Daoy (cell line): ENCODE measurements around the gene PCBP3. TPM values are rescaled to one million over a fixed set of nuclear protein-coding genes. Genes with fewer than 3 reads are reported as not detected.
"Not testable (repeated sequence)": the region's sequence is repeated elsewhere in the genome, so short reads cannot be mapped to it uniquely, and the experiment has no call there.

ENCODE experiments used
- DNase-seq: peaks from one replicate; pipeline ENCODE4 v3.0.0-alpha.2; 2015; ENCODE audit warnings: low read depth
- total RNA-seq: library from RNA; depleted of rRNA; stranded (reverse); fragments of >200 nt; shearing (Covaris generic); gene quantifications from 2 replicates; pipeline ENCODE4 v1.2.3, GENCODE V29; 2014

The PCBP3 gene
- total RNA-seq, 1 experiment from 2014 or later, result 2.1 TPM

GRCh38 chr21:45962531-45963231 lies 319.2 kb downstream of the PCBP3 start:
- DNase-seq, result no peak

DNA sequence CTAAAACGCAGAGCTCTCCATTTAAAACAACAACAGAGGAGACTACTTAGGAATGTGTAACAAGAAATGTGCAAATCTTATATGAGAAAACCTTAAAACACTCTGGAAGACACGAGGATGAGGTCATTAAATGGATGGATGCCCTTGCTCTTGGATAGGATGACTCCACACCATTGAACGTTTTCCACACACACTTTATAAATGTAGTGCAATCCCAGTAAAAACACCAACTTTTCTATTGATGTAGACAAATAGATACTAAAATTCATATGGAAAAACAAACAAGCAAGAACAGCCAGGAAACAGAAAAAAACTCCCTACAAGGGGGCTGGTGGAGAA lies 319.7 kb downstream of the PCBP3 start:
- no peak for DNase-seq

DNA sequence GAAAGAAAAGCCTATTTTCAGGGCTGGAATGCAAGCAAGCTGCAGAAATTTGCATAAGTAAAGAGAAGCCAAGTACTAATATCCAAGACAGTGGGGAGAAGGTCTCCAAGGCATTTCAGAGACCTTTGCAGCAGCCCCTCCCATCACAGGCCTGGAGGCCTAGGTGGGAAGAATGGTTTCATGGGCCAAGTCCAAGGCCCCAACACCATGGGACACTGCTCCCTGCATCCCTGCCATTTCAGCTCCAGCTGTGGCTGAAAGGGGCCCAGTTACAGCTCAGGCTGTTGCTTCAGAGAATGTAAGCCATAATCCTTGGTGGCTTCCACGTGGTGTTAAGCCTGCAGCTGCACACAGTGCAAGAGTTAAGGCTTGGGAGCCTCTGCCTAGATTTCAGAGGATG lies 321.1 kb downstream of the PCBP3 start:
- no peak for DNase-seq

GRCh38 chr21:45965084-45965809 lies 321.7 kb downstream of the PCBP3 start:
- DNase-seq, result no peak

- DNase-seq, result no peak
Observed at GRCh38 chr21:45966791-45967394, 323.4 kb downstream of the PCBP3 start.

- DNase-seq, result no peak
Observed at GRCh38 chr21:45969921-45970673, 326.6 kb downstream of the PCBP3 start.

- DNase-seq, result peak; percentile 80
Observed at GRCh38 chr21:45970674-45971615, 327.4 kb downstream of the PCBP3 start.

DNA sequence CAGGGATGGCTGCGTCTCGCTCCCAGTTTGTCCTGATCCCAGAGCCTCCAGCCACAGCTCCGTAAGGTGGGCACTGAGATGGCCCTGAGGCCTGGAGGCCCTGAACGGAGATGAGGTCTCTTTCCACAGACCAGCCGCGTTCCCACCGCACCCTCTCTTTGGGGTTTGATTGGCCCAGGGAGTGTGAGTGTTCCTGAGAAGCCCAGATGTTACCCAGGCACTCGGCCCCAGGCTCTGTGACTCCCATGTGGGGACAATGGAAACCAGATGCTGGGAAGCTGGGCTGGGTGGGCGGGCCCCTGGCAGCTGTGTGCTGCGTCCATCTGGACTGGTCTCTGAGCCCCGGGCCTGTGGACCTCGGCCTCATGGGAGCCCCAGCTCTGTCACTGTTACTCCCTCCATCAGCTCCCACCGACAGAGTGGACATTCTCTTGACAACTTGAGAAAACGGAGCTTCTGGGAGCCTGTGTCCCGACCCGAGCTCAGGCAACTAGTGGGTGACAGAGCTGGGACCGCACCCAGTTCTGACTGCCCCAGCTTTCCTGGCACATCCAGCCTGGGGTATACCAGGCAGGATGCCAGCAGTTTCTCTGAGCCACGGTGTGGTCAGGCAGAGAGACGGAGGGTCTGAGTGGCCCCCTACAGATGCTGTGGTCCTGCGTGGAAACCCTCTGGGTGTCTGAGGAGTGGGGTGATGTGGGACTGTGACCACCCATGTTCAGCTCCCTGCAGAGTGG lies 328.3 kb downstream of the PCBP3 start:
- DNase-seq, result peak; percentile 79

GRCh38 chr21:45972353-45972715 lies 328.8 kb downstream of the PCBP3 start:
- peak; percentile 52 for DNase-seq

- DNase-seq, result peak; percentile 89
Observed at GRCh38 chr21:45972716-45973474, 329.4 kb downstream of the PCBP3 start.

DNA sequence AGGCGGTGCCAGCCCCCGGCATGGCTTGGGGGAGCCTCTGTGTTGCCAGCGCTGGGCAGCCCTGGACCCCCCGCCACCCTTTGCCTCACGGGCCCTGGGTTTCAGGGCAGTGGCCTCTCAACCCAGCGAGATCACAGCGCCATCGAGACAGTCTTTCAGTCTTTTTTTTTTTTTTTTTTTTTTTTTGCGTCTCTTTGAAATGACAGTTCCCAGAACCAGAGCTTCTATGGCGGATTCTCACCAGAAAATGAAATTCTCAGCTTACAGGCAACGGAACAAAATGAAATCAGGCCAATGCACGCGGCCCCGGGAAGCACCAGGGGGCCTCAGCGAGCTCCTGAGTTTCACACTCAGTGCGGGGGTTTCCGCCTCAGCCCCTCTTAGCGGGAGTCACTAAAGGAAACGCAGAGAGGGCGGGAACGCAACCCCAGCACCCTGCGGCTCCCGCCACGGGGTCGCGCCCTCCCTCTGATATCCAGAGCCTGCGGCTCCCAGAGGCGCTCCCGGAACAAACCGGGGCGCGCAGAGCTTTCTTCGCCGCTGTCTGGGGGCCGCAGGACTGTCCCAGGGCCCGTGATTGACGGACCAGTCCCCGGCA lies 330.0 kb downstream of the PCBP3 start:
- peak; percentile 94 for DNase-seq

DNA sequence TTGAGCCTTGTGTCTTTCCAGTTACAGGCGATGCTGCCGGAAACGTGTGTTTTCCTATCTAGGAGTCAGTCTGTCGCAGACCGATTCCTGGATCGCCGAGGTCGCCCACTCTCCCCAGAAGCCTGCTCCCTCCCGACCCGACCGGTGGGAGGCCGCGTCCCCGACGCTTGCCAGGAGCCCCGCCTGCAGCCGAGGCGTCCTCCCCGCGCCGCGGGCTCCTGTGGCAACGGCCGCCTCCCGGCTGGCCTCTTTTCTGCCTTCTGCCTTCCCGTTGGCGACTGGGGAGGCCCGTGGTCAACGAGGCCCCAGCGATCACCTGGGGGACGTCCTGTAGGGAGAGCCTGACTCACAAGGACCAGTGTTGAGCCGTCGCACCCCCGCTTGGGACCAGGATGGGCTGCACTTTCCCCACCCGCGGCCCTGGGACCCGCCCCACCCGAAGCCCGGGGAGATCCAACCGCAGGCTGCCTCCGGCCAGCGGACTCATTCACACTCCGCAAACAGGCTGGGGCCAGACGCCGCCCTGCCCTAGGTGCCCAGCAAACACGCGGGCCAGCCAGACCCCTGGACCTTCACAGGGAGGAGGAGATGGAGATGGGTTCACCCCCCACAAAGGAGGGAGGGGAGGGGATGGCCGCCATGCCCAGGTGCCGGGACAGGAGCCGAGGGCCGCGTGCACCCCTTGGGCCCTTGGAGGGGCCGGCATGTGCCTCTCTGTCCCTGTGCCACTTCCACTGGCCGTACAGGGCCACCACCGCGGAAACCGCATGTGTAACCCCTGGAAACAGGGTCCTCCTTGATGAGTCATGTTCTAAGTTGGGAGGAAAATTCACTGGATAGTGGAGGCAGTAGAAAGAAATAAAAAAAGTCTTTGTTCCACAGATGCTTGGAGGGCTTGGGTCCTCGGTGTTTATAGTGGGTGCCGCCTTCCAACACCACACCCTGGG lies 330.8 kb downstream of the PCBP3 start:
- DNase-seq, result peak; percentile 86

DNA sequence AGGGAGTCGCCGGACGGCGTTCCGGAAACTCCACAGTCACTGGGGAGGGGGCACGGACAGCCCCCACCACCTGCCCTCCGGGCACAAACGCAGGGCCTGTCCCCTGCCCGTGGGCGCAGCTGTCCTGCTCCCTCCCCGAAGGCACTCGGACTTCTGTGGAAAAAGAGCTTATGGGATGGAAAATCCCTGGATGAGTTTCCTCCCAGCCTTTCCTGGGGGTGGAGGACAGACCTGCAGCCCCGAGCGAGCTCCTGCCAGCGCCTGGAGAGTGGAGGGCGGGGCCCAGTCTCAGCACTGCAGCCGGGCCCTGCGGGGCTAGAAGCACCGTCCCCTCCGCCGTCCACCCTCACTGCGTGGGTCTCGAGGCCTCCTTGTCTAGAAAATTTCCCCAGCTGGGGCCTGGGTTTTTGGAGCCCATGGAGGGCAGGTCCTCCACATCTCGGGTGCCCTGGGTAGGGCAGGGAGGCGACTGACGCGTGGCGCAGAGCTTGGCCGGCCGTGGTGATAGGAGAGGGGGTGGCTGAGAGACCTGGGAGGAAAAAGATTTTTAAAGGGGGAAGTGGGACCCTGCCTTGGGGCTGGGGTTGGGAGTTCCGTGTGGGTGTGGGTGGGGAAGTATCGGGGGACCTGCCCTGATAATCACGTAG lies 331.6 kb downstream of the PCBP3 start:
- peak; percentile 84 for DNase-seq

GRCh38 chr21:45975667-45976409 lies 332.3 kb downstream of the PCBP3 start:
- not testable (repeated sequence) for DNase-seq

DNA sequence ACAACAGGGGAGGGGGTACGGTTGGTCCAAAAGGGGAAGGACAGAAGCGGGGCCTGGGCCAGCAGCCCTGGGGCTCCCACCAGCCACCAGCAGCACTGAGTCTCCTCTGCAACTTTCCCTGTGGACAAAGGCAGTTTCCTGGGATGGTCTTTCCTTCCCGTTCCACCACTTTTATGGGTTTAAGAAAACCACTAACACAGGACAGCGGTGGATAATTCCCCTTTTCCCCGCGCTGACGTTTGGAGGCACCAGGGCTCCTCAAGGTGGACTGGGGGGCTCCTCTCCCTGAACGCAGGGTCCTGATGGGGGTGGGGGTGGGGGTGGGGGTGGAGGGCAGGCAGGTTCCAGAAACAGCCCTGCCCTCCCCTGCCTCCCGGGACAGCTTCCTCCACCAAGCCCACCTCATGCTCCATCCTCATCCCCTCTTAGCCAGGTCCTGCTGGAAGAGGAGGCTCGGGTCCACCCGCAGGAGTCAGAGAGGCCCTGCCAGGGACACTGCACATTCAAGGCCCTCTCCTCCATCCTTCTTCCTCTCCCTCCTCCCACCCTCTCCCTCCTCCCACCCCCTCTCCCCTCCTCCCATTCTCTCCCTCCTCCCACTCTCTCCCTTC lies 333.3 kb downstream of the PCBP3 start:
- peak; percentile 29 for DNase-seq

GRCh38 chr21:45977396-45977795 lies 333.9 kb downstream of the PCBP3 start:
- DNase-seq, result peak; percentile 74
